Testis (tissue), 2 donors: ENCODE measurements around the gene CYP4F8.

ENCODE experiments used
- POLR2A ChIP-seq: fragments of 450-650 bp; IDR thresholded peaks from one replicate; pipeline ENCODE4 v1.6.1; 2017; ENCODE audit warnings: antibody characterized with exemption, mild to moderate bottlenecking, moderate library complexity
- TF ChIP-seq, protein P1 (sequence below), 3 experiments: fragments of 450-650 bp in 2 of 3; fragments of 200-600 bp in 1 of 3; sonication (generic) in 1 of 3; IDR thresholded peaks; one replicate each; pipeline ENCODE4 v1.5.1; 2016 to 2019; ENCODE audit warnings: antibody characterized with exemption in 3 of 3, mild to moderate bottlenecking in 2 of 3, moderate library complexity in 1 of 3

DNA sequence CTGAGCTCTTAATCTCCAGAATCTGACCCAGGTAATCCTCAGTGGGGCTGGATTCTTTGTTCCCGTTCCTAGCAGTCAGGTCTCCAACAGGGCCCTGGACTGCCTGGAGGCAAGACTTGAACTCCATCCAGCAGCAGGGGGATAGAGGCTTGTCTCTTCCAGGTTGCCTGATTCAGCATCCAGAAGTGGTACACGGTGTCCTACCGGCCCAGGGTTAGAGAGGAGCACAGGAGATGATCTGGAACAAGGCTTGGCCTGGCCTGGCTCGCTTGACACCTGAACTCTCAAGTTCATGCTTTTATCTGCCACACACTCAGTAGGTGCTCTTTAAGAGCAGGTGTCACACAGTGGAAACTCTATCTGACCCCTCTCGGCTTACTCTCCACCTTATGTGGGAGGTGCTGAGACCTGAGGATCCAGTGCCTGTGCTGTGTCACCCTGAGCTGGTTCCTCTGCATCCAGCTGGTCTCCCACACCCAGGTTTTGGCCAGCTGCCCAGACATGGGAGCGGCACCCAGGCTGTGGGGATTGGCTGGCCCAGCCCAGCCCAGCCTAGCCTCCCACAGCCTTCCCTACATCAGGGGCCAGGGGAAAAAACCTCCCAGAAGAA, 25.4 kb downstream of the CYP4F8 start, which contains the start of gene CYP4F3:
- TF ChIP-seq, protein P1, sequence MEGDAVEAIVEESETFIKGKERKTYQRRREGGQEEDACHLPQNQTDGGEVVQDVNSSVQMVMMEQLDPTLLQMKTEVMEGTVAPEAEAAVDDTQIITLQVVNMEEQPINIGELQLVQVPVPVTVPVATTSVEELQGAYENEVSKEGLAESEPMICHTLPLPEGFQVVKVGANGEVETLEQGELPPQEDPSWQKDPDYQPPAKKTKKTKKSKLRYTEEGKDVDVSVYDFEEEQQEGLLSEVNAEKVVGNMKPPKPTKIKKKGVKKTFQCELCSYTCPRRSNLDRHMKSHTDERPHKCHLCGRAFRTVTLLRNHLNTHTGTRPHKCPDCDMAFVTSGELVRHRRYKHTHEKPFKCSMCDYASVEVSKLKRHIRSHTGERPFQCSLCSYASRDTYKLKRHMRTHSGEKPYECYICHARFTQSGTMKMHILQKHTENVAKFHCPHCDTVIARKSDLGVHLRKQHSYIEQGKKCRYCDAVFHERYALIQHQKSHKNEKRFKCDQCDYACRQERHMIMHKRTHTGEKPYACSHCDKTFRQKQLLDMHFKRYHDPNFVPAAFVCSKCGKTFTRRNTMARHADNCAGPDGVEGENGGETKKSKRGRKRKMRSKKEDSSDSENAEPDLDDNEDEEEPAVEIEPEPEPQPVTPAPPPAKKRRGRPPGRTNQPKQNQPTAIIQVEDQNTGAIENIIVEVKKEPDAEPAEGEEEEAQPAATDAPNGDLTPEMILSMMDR (IDR thresholded peaks at IDR 0.05), result no peak
- no peak for TF ChIP-seq POLR2A
